ENCODE results near the gene HIVEP2.

HIVEP2 gene

DNA sequence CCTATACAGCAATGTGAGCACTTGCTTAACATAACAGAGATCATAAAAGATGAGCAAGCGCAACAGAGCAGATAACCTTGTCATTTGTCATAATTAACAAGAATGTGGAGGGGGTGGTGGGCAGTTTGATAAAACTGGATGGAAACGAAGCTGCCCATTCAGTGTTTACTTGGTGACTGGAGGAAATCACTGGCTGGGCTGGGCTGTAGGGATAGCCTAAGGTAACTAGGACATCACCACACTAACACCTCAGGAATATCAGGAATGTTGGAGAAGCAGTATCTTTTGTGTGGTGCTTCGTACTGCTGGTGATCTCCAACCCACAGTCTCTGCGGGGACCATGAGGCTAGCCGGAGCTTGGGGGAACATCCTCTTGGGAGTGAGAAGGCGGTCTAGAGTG, 218.4 kb downstream of the HIVEP2 start:
- no peak for DNase-seq (ENCODE audit: low spot score in 2 of 2)
- Histone ChIP-seq H3K4me1 (no peaks in the 10 kb centered on the region), H3K4me3 (no peak overlapping the region), H3K9me3 (no peaks in the 10 kb centered on the region), H3K36me3 (replicated peaks) (no peaks in the 10 kb centered on the region), H3K27me3 (ENCODE audit: low read depth) (peaks cover 4% of the 10 kb centered on the region; the same call in 1 of the 2 replicates)
- in situ Hi-C loops (cut with MboI; ENCODE audit: low sequenced_read_pairs): no loop called here

DNA sequence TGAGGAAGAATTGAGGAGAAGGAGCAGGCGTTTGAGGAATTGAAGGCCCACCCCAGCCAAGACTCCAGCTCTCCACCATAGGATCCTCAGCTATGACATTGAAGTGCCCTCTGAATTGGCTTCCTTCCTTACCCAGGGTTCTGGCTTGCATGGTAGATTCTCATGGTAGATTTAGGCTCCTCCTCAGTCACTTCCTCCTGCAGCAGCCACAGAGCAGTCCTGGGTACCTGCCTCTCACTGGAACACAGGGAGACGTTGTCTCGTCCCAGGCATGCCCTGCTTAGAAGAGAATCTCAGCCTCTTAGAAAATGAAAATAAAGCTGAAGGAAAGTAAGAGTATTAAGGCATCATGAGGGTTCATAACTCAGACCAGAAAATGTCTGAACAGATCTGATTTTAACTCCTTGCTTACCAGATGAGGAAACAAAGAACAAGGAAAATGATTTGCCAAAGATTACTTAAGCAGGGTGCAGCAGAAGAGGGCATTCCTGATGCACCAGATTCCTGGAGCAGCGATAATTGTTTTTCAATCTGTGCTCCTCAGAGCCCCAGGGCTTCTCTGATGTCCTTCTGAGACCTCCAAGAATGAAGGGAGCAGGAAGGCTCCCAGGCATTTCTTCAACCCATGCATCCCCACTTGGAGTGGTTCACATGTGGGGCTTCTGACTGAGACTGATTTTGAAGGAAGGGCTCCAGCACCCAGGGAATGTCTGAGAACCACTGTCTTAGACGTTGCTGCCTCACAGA, 219.8 kb downstream of the HIVEP2 start:
- in situ Hi-C loops (cut with MboI; ENCODE audit: low sequenced_read_pairs): no loop called here
- H3K4me1 ChIP-seq: no peaks in the 10 kb centered on the region

DNA sequence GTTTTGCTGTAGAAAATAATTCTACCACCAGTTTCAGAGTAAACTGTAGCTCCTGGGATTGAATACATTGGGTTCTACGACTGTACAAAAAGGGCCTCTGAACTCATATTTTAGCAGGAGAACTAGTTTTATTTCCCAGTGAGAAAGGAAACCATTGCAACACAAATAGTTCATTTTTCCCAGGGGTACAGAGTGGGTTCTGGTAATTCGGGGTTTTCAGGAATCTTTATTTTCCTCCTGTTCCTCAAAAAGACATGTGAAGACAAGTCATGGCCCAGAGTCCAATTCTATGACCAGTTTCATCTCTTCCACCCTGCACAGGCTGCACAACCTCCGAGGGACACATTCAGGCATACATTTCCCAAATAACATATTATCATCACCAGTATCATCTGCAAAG, 222.1 kb downstream of the HIVEP2 start:
- in situ Hi-C loops (cut with MboI; ENCODE audit: low sequenced_read_pairs): no loop called here
- DNase-seq (ENCODE audit: low spot score in 2 of 2): no peak
- no peaks in the 10 kb centered on the region for H3K9me3 ChIP-seq
- H3K27me3 ChIP-seq (ENCODE audit: low read depth): no peaks in the 10 kb centered on the region
- H3K36me3 ChIP-seq (replicated peaks): no peaks in the 10 kb centered on the region
- no peaks in the 10 kb centered on the region for H3K4me1 ChIP-seq
- no peak overlapping the region for H3K4me3 ChIP-seq

More for the DNA sequence above, 219.8 kb downstream of the HIVEP2 start:
- H3K4me3 ChIP-seq: no peak overlapping the region
- no peaks in the 10 kb centered on the region for H3K9me3 ChIP-seq
- no peak for DNase-seq (ENCODE audit: low spot score in 2 of 2)
- H3K27me3 ChIP-seq (ENCODE audit: low read depth): peaks cover 4% of the 10 kb centered on the region; the same call in 1 of the 2 replicates
- H3K36me3 ChIP-seq (replicated peaks): no peaks in the 10 kb centered on the region

DNA sequence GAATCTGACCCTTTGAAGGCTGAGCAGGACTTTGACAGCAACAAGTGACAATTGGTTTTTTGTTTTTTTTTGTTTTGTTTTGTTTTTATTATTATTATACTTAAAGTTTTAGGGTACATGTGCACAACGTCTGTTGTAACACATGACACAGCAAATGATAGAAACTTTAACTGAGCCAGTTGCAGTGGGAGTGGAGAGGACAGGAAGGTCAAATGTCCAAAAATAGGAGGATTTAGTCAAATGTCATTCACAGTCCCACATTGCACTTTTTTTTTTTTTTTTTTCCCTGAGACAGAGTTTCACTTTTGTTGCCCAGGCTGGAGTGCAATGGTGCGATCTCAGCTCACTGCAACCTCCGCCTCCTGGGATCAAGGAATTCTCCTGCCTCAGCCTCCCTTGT, 223.0 kb downstream of the HIVEP2 start:
- H3K4me3 ChIP-seq: no peak overlapping the region
- H3K4me1 ChIP-seq: no peaks in the 10 kb centered on the region
- in situ Hi-C loops (cut with MboI; ENCODE audit: low sequenced_read_pairs): no loop called here
- no peaks in the 10 kb centered on the region for H3K36me3 ChIP-seq (replicated peaks)
- no peaks in the 10 kb centered on the region for H3K9me3 ChIP-seq
- no peak for DNase-seq (ENCODE audit: low spot score in 2 of 2)
- no peaks in the 10 kb centered on the region for H3K27me3 ChIP-seq (ENCODE audit: low read depth)

DNA sequence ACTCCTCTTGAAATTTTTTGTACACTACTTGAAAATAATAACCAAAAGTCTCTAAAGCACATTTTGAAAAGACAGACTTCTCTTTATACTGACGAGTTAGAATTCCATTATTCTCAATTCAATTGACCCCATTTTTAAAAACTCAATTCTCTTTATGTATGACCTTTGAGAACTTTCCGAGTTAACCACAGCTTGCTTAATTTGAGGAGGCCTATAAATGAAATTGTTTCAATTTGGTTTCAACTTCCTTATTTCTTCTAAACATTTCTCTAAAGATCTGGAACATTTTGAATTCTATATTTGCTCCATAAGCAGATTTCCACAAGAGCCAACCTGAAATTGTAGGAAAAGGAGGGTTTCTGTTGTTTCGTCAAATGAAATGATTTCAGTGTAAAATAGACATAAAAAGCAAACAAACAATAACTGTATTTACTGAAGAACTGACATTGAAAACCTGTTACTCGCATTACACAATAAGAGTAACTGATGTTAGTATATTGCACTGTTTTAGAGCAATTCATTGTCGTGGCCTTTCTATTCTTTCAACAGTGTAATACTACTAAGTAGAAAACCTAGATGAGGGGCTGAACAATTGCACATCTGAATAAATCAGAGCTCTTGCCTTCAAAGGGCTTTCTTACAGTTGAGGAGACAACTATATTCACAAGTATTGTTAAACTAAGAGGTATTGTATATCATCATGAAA, 223.6 kb downstream of the HIVEP2 start:
- Histone ChIP-seq H3K36me3 (replicated peaks) (no peaks in the 10 kb centered on the region), H3K4me1 (no peaks in the 10 kb centered on the region), H3K9me3 (no peaks in the 10 kb centered on the region), H3K4me3 (no peak overlapping the region), H3K27me3 (ENCODE audit: low read depth) (0 out of 2 replicates have a peak, but pooled peaks cover 4% of the 10 kb centered on the region)
- in situ Hi-C loops (cut with MboI; ENCODE audit: low sequenced_read_pairs): no loop called here
- DNase-seq (ENCODE audit: low spot score in 2 of 2): no peak

DNA sequence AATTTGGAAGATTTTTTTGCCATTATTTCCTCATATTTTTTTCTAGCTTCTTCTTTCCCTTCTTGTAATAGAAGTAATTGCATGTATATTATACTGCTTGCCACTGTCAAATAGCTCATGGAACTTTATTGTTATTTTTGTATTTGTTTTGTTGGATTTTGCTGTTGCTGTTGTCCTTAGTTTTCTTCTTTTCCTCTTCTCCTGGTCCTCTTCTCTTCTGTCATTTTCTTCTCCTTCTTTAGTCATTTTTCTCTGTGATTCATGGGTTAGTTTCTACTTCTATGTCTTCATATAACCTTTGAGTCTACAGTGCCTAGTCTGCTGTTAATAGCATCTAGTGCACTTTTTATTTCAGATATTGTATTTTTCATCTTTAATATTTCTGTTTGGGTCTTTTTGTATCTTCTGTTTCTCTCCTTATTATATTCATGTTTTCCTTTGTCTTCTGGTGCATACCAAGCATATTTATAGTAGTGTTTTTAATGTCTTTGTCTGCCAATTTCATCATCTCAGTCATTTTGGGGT, 226.2 kb downstream of the HIVEP2 start:
- in situ Hi-C loops (cut with MboI; ENCODE audit: low sequenced_read_pairs): no loop called here
- Histone ChIP-seq H3K4me1 (no peaks in the 10 kb centered on the region), H3K36me3 (replicated peaks) (no peaks in the 10 kb centered on the region), H3K4me3 (no peak overlapping the region), H3K9me3 (no peaks in the 10 kb centered on the region), H3K27me3 (ENCODE audit: low read depth) (0 out of 2 replicates have a peak, but pooled peaks cover 4% of the 10 kb centered on the region)
- DNase-seq (ENCODE audit: low spot score in 2 of 2): no peak

DNA sequence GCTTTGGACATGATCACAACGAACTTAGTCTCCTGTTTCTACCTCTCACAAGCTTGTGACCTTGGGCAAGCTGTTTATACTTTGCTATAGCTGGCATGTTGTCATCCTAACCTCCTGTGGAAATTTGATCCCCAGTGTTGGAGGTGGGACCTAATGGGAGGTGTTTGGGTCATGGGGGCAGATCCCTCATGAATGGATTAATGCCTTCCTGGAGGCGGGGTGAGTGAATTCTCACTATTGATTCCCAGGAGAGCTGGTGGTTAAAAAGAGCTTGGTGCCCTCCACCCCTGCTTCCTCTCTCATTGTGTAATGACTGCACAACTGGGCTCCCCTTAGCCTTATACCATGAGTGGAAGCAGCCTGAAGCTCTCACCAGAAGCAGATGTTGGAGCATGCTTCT, 228.9 kb downstream of the HIVEP2 start:
- Histone ChIP-seq H3K36me3 (replicated peaks) (no peaks in the 10 kb centered on the region), H3K27me3 (ENCODE audit: low read depth) (0 out of 2 replicates have a peak, but pooled peaks cover 4% of the 10 kb centered on the region), H3K9me3 (no peaks in the 10 kb centered on the region), H3K4me1 (no peaks in the 10 kb centered on the region), H3K4me3 (no peak overlapping the region)
- in situ Hi-C loops (cut with MboI; ENCODE audit: low sequenced_read_pairs): no loop called here
- no peak for DNase-seq (ENCODE audit: low spot score in 2 of 2)

DNA sequence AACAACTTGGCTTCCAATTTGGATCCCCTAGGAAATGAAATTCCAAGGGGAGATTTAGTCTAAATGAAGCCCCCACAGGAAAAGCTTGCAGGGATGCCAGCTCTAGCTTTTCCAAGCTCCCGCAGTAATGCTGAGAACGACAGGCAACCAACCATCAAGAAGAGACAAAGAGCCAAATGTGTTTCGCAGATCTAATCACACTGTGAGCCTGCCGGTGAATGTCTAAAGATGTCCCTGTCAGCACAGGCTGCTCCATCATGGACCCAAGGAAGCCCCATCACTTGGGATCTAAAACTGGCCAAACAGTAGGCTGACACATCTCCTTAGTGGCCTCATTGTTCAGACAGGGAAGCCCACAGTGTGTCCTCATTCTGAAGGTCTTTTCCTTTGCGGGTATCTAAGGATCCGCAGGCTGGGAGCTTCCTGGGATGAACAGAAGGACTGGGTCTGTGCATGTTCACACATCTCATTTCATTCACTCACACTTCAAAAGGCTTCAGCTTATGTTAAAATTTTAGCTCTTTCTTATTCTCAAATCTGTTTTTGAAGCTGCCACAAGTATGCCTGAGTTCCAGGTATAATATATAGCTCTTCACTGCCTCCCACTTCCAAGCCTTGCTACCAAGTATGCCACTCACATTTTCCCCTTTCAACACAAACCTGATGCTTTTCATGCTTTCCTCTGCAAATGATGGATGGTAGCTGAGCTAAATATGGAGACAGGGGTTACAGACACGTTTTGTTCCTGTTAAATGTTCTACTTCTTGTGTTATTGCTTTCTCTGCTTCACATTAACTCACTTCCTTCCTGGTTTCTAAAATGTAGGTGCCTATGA, 229.8 kb downstream of the HIVEP2 start:
- H3K4me1 ChIP-seq: no peaks in the 10 kb centered on the region
- in situ Hi-C loops (cut with MboI; ENCODE audit: low sequenced_read_pairs): no loop called here
- no peak overlapping the region for H3K4me3 ChIP-seq
- H3K36me3 ChIP-seq (replicated peaks): no peaks in the 10 kb centered on the region
- no peak for DNase-seq (ENCODE audit: low spot score in 2 of 2)
- H3K9me3 ChIP-seq: no peaks in the 10 kb centered on the region
- 0 out of 2 replicates have a peak, but pooled peaks cover 4% of the 10 kb centered on the region for H3K27me3 ChIP-seq (ENCODE audit: low read depth)

DNA sequence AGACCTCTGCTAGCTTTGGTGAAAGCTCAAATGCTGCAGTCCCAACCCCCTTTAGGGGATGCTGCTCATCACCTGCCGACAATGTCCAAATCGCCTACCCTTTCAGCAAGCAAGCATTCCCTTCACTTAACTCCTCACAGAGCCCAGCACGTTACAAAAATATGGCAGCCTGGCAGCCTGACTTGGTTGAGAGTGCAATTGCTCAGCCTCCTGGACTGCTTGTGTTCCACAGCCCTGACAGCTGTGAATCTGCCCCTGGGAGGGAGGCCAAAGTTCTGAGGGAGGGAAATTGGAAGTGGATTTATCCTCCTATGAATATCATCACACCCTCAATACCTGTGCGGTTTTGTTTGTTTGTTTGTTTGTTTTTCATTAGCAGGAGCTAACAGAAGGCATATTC, 231.0 kb downstream of the HIVEP2 start:
- no peaks in the 10 kb centered on the region for H3K9me3 ChIP-seq
- H3K36me3 ChIP-seq (replicated peaks): no peaks in the 10 kb centered on the region
- no peak for DNase-seq (ENCODE audit: low spot score in 2 of 2)
- H3K27me3 ChIP-seq (ENCODE audit: low read depth): 0 out of 2 replicates have a peak, but pooled peaks cover 4% of the 10 kb centered on the region
- in situ Hi-C loops (cut with MboI; ENCODE audit: low sequenced_read_pairs): no loop called here
- no peak overlapping the region for H3K4me3 ChIP-seq
- H3K4me1 ChIP-seq: no peaks in the 10 kb centered on the region

DNA sequence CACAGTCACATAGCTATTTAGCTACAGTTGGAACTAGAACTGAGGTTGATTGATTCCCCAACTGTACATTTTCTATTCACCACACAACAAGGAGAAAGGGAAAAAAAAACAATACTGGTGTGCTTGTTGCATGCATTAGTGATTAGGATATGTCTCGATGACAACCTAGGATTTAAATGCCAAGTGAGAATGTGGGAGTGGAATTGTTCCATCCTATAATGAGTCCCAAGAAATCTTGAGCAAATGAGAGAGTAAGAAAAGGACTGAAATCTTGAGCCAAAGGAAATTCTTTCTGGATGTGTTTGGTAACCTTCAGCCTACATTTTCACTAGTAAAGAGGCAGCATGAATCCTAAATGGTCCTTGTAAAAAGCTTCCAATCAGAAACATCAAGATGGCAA, 232.7 kb downstream of the HIVEP2 start:
- no peaks in the 10 kb centered on the region for H3K4me1 ChIP-seq
- H3K4me3 ChIP-seq: no peak overlapping the region
- H3K9me3 ChIP-seq: no peaks in the 10 kb centered on the region
- DNase-seq (ENCODE audit: low spot score in 2 of 2): no peak
- in situ Hi-C loops (cut with MboI; ENCODE audit: low sequenced_read_pairs): no loop called here
- no peaks in the 10 kb centered on the region for H3K36me3 ChIP-seq (replicated peaks)
- 0 out of 2 replicates have a peak, but pooled peaks cover 4% of the 10 kb centered on the region for H3K27me3 ChIP-seq (ENCODE audit: low read depth)

DNA sequence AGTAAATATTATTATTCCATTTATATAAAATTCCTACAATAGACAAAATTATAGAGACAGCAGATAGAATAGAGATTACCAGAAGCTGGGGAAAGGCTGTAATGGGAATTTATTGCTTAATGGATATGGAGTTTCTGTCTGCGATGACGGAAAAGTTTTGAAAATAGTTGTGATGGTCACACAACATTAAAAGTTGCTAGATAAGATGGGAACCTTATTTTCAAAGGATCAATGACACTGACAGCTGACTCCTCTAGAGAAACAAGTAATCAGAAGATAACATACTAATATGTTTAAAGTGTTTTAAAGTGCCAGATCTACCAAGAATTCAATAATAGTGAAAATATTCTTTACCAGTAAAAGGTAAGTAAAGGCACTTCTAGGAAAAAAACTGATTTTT, 236.3 kb downstream of the HIVEP2 start:
- no peak for DNase-seq (ENCODE audit: low spot score in 2 of 2)
- no peaks in the 10 kb centered on the region for H3K36me3 ChIP-seq (replicated peaks)
- no peaks in the 10 kb centered on the region for H3K9me3 ChIP-seq
- in situ Hi-C loops (cut with MboI; ENCODE audit: low sequenced_read_pairs): no loop called here
- H3K27me3 ChIP-seq (ENCODE audit: low read depth): no peaks in the 10 kb centered on the region
- no peak overlapping the region for H3K4me3 ChIP-seq
- no peaks in the 10 kb centered on the region for H3K4me1 ChIP-seq

DNA sequence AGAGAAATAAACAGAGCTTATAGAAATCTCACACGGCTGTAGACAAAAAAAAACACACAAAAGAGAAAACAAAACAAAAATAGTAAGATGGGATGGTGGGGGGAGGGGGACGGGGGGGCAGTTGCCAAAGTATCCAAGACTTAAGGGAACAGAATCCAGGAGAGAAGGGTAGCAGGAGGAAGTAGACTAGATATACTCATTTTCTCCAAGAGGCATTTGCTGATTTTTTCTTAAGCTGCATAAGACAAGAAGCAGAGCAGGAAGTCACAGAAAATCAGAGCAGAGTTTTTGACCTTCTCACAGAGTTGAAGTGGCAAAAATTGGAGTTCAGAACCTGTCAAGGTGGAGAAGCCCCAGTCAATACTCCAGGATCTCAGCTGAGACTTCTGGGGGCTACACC, 237.7 kb downstream of the HIVEP2 start:
- Histone ChIP-seq H3K9me3 (no peaks in the 10 kb centered on the region), H3K27me3 (ENCODE audit: low read depth) (no peaks in the 10 kb centered on the region), H3K36me3 (replicated peaks) (no peaks in the 10 kb centered on the region), H3K4me3 (no peak overlapping the region), H3K4me1 (no peaks in the 10 kb centered on the region)
- in situ Hi-C loops (cut with MboI; ENCODE audit: low sequenced_read_pairs): no loop called here
- DNase-seq (ENCODE audit: low spot score in 2 of 2): no peak

DNA sequence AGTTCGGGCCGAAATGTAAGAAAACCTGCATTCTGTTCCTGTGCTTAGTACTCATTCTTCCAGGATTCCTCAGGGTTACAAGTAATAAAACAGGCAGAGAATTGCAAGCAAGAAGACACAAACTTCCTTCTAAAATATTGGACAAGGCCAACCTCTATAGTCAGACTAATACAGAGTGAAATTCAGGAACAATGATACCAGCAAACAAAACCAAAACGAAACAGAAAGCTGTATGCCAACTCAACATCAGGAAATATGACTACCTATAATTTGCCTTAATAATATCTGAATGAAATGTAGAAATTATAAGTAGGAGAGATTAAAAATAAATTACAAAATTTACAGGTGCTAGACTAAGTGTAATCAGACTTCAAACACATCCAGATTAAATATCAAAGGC, 238.8 kb downstream of the HIVEP2 start:
- in situ Hi-C loops (cut with MboI; ENCODE audit: low sequenced_read_pairs): no loop called here
- DNase-seq (ENCODE audit: low spot score in 2 of 2): no peak
- Histone ChIP-seq H3K36me3 (replicated peaks) (no peaks in the 10 kb centered on the region), H3K4me1 (peaks cover 5% of the 10 kb centered on the region; the same call in 1 of the 2 replicates), H3K4me3 (no peak overlapping the region), H3K27me3 (ENCODE audit: low read depth) (no peaks in the 10 kb centered on the region), H3K9me3 (no peaks in the 10 kb centered on the region)

All from HAP-1 (cell line).